ENCODE results near the gene PTPA.

Gene PTPA

GRCh38 chr9:129110740-129111527 lies at the start of gene PTPA, which contains the start of gene CRAT:
Gene PTPA (plus strand): TSS chr9:129111415. CDS start chr9:129111601, 186 bp downstream.
Gene CRAT (minus strand): TSS chr9:129110793. CDS start chr9:129110509, 284 bp downstream.
- DNase-seq (ENCODE audit: low read depth) = peak; percentile 95

- no peak for DNase-seq (ENCODE audit: low read depth)
Observed at GRCh38 chr9:129063061-129063460, 48.2 kb upstream of the PTPA start.

GRCh38 chr9:129064499-129064908 lies 46.7 kb upstream of the PTPA start:
- no peak for DNase-seq (ENCODE audit: low read depth)

- no peak for DNase-seq (ENCODE audit: low read depth)
Observed at GRCh38 chr9:129068110-129068509, 43.1 kb upstream of the PTPA start.

GRCh38 chr9:129068990-129069861 lies 42.0 kb upstream of the PTPA start:
- DNase-seq (ENCODE audit: low read depth) = no peak

GRCh38 chr9:129069862-129070641 lies 41.2 kb upstream of the PTPA start:
- DNase-seq (ENCODE audit: low read depth) = no peak

- no peak for DNase-seq (ENCODE audit: low read depth)
Observed at GRCh38 chr9:129070696-129071525, 40.3 kb upstream of the PTPA start.

GRCh38 chr9:129071526-129072126 lies 39.6 kb upstream of the PTPA start:
- no peak for DNase-seq (ENCODE audit: low read depth)

GRCh38 chr9:129072171-129072570 lies 39.0 kb upstream of the PTPA start:
- no peak for DNase-seq (ENCODE audit: low read depth)

GRCh38 chr9:129073404-129073803 lies 37.8 kb upstream of the PTPA start:
- DNase-seq (ENCODE audit: low read depth) = no peak

GRCh38 chr9:129074106-129074505 lies 37.1 kb upstream of the PTPA start:
- DNase-seq (ENCODE audit: low read depth) = no peak

GRCh38 chr9:129075996-129076639 lies 35.1 kb upstream of the PTPA start:
- no peak for DNase-seq (ENCODE audit: low read depth)

- DNase-seq (ENCODE audit: low read depth) = no peak
Observed at GRCh38 chr9:129076640-129077037, 34.6 kb upstream of the PTPA start.

- no peak for DNase-seq (ENCODE audit: low read depth)
Observed at GRCh38 chr9:129077236-129077635, 34.0 kb upstream of the PTPA start.

GRCh38 chr9:129078691-129079503 lies 32.3 kb upstream of the PTPA start:
- no peak for DNase-seq (ENCODE audit: low read depth)

- DNase-seq (ENCODE audit: low read depth) = no peak
Observed at GRCh38 chr9:129079829-129080228, 31.4 kb upstream of the PTPA start.

- peak; percentile 20 for DNase-seq (ENCODE audit: low read depth)
Observed at GRCh38 chr9:129080298-129080600, 31.0 kb upstream of the PTPA start.

- DNase-seq (ENCODE audit: low read depth) = peak; percentile 100
Observed at GRCh38 chr9:129080601-129081387, 30.4 kb upstream of the PTPA start, which contains the start of gene DOLPP1. Gene DOLPP1 (plus strand): TSS chr9:129081111. CDS start chr9:129081132, 21 bp downstream.
